NT2/D1 (cell line): ENCODE data around the gene CCT3.
A peak's percentile ranks its signal among the peaks of the same experiment; 100 is the strongest.

ENCODE experiments used
- SUZ12 ChIP-seq: IDR thresholded peaks from 2 replicates; pipeline ENCODE4 v1.6.1; 2011; ENCODE audit not compliant: insufficient read length, insufficient read depth; ENCODE audit errors: extremely low read depth
- YY1 ChIP-seq: IDR thresholded peaks from 2 replicates; pipeline ENCODE4 v1.6.1; 2011; ENCODE audit not compliant: insufficient read length, insufficient read depth
- ZNF274 ChIP-seq: IDR thresholded peaks from 2 replicates; pipeline ENCODE4 v1.6.1; 2011; ENCODE audit warnings: mild to moderate bottlenecking, low read depth, low read length

DNA sequence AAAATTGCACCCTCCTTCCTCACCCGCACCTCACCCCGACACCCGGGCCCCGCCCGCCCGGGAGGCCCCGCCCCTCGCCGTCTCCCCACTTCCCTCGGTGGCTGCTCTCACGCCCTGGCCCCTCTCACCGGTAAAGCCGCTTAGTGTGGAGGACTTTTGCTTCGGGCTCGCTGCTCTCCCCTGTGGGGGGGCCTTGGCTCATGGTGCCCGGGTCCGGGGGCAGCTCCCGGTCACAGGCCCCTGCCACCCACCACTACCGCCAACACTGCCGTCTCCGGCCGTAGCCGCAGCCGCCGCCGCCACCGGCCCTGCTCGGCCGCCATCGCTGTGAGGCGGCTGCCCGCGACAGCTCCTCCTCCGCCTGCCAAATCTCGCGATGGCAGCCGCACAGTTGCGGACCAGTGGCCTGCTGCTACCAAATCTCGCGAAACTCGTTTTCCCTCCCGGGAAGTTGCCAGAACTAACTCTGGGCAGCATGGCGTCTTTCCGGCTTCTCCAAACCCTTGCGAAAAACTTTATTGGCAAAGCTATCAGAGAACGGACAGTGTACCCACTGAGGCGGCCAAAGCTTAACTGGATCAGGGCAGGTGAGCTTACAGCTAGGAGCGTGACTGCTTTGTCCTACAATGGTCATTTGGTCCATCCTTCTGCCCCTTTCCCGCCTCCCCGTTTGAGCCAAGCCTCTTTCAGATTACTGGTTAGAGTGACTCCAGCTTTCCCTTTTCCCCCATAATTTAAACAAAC lies 55.4 kb downstream of the CCT3 start, which contains the start of gene SMG5:
- peak; percentile 97 for TF ChIP-seq YY1
- TF ChIP-seq ZNF274 = no peak
- TF ChIP-seq SUZ12 = no peak
